GM19463 (cell line): ENCODE measurements around the gene PRKCH.

ENCODE experiments used
- ATAC-seq: cut with Tn5 transposase; IDR thresholded peaks from one replicate; pipeline ENCODE4 v1.9.1; 2021; ENCODE audit warnings: mild to moderate bottlenecking, moderate library complexity; ENCODE audit not compliant: unreplicated experiment

PRKCH gene

DNA sequence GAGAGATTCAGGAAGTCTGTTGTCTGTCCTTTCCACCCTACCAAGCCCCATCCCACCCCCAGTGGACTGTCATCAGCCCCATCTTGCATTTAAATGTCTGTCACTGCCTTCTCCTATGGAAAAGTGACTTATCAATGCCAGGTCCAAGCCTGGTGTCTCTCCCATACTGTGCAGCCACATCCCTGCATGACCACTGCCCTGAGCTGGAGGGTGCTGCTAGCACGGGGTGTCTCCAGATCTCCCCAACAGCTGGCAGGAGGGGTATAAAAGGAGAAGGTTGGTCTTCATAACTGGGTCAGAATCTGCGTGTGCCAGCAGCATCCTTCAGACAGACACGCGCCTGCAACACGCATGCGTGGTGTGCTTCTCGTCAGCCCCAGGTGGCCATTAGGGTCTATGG, 219.6 kb downstream of the PRKCH start:
- no peak for ATAC-seq

DNA sequence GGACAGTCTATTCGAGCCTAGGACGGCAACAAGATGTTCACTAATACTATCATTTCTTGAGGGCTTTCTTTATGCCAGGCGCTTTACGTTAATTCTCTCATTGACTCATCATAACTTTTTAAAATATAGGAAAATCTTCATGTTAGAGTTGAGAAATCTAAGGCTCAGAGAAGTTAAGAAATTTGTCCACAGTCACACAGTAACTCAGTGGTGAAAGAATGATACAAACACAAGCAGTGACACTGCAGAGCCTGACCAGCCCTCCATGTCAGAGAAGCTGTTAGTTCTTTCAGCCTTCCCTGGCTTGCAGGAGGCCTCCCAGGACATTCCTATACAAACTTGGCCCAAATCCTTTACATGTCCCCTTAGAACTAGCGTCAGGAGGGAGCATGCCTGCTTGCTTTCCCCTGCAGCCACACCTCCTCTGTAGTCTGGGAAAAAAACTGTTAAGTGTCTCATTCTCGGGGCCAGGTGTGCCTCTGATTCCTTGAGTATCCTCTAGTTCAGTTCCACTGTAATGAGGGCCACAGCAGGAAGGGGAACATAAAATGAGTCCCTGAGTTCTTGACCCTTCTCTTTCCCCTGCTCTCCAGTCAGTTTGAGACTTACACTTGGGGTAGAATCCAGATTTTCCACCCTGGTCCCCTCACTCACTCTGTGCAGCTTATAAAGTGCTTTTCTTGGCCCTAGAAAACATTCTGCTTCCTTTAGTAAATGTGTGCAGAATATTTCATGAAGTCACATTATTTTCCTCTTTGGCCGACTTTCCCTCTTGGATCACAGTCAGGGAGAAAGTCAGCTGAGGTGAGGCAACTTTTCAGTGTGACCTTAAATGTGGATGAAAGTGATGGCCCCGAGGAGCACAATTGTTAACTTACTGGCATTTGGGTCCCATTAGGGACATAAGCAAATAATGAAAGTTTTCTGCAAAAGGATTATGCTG, 221.7 kb downstream of the PRKCH start:
- ATAC-seq = no peak

DNA sequence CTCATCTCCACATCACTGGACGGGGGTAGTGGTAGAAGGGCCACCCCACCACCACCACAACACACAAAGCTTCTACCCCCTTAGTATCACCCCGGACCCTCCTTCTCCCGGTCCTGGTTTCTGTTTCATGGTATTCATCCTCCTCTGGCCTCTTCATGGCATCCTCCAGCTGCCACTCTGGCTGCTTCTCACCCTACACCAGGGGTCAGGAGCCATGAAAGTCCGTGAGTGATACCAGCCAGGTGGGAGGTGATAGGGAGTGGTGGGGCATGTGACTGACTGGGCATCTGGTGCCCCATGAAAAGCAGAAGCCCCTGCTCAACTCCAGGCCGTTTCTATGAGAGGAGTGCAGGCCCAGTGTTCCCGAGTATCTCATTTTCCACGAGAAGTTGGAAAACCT, 222.6 kb downstream of the PRKCH start:
- no peak for ATAC-seq

DNA sequence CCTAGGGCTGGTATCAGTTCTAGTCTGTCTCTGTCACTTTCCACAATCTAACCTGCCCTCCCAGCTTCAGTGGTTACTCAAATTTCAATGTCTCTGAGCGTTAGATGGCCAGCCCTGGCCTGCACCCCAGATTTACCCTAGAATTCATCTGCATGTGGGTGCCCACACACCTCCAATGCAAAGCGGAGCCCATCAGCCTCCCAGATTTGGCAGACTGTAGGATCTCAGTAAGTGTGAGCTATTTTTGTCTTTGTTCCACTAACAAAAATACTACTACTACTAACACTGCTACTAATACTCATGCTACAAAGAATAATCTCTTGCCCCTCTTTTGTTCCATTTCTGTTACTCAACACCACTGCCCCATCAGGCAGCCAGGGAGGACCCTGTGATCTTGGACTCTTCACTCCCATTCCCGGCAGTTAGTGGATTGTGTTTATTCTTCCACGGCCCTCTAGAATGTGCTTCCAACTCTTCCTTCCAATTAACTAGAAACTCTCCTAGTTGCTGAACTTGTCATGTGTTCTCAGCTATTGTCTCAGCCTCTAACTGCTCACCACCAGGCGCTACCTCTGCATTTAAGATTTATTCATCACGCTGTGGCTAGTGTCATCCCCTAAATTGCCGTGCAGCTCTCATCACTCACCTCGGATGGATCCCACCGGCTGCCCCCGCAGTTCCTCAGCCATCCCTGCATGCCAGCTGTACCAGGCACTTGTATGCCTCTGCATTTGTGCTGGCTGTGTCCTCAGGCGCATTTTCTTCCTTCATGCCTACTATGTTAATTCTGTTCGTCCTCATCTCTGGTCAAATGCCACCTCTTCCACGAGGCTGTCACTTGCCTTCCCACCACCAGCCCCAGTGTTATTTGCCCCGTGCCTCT, 223.3 kb downstream of the PRKCH start:
- ATAC-seq = no peak

DNA sequence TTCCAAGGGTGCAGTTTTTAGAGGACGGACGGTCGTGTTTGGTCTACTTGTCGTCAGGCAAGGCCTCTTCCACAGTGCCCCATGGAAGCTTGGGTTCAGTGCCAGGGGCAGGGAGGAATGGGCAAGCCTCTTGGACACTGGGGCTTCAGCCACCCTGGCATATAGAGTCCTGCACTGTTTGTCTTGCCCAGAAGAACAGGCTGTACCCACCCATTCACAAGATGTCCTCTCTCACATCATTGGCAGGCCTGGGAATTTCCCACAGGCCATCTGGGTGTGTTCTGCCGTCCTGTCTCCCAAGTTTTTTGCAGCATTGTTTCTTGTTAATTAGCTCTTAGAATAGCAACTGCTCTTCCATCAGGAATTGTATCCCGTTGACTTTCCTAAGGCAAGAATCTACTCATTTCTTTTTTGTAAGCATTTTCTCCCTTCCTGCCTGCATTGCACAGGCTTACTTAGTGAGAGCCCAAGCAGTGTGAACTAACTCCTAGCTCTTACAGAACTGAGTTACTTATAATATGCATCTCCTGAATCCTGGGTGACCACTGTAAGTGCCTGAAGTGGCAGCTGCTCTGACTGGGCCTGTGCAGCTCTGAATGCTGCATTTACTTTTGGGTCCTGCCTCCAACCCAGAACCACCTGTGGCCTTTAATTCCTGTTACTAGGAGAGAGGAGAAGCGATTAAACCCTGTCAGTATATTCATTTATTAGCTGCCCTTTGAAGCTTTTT, 224.5 kb downstream of the PRKCH start:
- no peak for ATAC-seq

DNA sequence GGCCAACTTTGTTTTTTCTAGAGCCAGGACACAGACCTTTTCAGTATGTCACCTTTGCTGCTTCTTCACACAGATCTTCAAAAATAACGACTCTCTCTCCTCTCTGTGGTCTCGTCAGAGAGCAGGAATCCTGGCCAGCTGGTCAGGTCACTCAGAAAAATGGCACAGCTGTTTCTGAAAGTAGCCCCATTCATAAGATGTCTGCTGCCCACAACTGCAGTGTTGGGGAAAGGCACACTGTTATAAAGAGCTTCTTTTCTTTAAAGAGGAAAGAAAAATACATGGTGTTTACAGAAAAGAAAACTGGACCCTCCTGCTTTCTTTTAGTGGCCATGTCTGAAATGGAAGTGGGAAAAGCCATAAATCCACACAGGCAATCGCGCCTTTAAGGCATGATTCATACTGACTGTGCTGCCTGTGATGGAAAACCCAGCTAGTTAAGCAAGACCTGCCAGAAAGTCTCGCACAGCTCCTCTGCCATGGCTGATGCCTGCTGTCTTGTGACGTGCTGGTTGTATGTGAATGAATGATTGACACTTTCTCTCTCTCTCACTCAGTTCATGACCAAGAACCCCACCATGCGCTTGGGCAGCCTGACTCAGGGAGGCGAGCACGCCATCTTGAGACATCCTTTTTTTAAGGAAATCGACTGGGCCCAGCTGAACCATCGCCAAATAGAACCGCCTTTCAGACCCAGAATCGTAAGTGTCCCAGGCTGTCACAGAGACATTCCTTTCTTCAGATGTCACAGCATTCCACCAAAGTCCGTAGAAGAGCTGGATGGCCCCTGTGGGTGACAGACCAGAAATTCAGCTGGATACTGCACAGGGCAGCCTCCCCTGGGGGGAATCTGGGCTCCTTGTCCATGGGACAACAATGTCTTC, 226.0 kb downstream of the PRKCH start:
- ATAC-seq = no peak

DNA sequence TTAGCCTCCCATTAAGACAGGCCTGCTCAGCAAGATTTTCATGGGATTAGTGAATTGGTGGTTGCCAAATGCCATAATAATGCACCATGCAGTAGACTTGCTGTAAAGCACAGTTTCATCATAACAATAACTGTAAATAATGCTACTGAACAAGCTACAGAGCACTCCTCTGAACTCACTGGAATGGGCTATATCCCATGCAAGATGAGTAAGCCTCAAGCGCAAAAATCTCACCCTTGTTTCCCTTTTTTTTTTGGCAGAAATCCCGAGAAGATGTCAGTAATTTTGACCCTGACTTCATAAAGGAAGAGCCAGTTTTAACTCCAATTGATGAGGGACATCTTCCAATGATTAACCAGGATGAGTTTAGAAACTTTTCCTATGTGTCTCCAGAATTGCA, 228.0 kb downstream of the PRKCH start:
- ATAC-seq = no peak

DNA sequence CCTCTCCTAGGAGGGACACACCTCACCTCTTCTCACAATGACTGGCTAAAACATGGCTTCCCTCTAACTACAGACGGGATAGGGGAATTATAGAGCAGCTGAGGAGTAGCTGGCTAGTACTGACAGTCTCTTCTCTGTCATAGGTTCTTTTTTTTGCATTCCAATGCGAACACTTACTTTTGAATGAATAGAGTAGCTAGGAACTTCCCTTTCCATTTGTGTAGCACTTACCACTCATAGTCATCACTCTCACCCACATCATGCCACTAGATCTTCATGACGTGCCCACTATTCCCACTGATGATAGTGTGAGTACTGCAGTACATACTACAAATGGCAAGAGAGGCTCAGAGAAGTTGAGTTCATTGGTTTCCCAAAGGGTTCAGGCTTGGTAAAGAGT, 230.0 kb downstream of the PRKCH start:
- ATAC-seq = no peak

DNA sequence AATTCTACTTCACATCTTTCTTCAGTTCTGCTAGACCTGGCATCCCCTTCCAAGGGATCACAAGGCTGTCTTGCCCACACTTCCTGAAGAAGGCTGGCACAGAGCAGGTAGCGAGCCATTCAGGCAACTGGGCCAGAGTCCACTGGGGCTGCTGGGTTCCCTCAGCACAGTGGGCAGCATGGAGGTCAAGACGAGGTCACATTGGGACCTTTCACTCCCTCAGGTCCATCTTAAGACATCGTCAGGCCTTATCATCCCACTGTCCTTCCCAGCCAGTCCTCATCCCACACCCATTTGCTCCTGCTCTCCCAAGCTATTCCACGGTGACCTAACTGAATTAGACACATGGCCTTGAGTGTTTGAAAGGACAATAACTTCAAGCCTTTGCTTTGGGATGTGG, 230.9 kb downstream of the PRKCH start:
- no peak for ATAC-seq

DNA sequence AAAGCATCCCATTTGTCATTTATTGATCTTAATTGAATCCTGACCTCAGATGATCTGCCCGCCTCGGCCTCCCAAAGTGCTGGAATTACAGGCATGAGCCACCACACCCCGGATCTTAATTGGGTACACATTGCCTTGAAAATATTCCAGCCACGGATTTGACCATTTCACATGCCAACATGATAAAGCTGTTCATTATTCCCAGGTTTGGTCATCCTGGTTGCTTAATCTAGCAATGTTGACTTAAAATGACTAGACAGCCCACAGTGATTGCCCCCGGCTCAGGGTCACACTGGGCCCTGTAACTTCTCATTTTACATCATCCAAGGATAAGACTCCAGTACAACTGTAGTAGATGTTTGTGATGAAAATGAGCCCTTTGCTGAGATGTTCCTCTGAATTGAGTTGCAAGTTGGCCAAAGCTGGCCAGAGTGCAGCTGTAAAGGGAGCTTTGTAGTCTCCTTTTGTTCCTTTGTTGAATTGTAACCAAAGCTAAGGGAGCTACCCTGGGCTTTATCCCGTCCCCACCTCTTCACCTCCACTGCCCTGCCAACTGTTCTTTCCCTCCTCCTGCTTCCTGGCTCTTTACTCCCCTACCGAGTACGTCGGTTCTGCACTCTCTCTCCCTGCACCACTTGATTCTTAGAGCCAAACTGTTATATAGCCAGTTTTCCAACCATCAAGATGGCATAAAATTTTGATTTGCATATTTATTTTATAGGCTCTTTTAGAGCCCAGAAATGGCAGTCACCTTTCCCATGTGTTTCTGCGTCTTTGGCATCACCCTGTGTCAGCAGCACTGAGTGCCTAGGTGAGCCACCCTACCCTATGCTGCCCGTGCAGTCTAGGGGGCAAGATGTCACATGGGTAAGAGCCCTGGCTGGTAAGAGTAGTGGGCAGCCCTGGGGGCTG, 232.6 kb downstream of the PRKCH start:
- no peak for ATAC-seq

DNA sequence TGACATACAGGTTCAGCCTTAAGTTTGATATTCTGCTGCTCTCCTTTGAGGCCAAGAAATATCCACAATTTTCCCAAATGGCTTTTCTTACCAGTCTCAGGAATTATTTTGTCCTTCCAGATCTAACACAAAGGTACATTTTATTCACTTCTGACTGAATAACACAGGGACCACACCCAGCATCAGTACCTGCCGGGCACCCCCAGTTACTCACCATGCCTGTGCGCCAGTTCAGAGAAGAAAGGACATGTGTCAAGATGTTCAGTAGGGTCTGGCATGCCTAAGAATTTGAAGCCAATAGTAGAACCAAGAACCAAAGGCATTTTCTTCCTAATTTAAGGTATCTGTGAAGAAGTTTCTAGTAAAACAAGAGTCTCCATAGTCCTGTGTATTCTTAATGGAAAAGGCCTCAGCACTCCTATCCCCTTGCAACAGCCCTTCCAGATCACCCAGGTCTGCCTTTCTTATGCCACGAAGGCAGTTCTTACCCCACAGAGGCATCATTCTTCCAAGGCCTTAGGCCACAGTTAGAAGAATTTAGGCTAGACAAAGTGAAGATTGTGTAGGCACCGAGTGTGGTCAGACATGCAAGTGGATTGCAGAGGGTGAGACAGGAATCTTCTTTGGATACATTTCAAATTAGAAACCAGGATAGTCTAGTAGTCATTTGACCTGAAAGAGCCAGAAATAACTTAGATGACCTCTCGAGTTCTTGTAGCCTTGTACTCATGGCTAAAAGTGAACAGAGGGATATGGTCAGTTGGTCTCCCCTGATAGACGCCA, 233.9 kb downstream of the PRKCH start:
- no peak for ATAC-seq

DNA sequence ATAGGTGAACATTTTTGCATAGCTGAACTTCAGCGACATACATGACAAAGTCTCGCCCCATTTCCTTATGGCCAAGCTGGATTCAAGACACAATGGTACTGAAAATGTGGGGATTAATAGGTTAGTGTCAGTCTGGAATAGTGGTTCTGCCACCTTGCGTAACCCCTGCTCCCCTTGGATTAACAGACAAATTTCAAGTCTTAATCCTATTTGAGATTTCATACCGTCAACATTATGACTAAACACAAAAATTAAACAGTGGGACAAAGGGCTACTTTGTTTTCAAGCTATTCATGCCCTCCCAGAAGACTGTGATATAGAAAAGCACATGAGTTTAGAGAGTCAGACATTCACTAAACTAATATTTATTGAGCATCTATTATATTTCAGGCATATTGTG, 235.1 kb downstream of the PRKCH start:
- no peak for ATAC-seq

DNA sequence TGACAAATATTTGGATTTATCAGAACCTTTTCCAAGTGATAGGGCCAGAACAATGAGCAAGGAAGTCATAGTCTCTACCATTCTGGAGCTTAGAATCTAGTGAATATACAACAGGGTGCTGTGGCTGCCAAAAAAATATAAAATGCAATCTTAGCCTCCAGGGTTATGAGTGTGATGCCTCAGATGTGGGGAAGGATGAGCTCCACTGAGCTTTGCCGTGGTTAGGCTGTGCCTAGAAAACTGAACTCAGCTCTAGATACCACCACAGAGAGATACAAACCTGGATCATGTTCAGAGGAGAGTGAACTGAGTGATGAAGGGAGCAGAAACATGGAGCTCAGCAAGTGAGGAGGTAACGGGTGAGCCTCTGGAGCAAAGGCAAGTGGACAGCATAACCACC, 235.9 kb downstream of the PRKCH start:
- no peak for ATAC-seq

DNA sequence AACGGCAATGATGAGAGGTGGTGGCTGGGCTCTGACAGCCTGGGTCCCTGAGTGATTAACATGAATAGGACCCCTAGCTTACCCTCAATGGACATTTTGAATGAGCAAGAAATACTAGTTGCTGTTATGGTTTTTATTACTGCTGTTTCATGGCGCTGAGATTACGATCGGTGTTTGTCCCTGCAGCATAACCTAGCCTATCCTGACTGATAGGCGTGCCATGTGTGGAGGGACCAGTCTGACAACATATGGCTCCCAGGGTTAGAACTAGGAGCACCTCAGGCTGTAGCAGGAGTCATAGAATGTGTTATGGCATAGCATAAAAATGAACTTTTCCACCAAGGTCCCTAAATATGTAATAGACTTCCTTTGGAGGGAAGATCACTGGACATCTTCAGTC, 236.5 kb downstream of the PRKCH start:
- ATAC-seq = no peak

DNA sequence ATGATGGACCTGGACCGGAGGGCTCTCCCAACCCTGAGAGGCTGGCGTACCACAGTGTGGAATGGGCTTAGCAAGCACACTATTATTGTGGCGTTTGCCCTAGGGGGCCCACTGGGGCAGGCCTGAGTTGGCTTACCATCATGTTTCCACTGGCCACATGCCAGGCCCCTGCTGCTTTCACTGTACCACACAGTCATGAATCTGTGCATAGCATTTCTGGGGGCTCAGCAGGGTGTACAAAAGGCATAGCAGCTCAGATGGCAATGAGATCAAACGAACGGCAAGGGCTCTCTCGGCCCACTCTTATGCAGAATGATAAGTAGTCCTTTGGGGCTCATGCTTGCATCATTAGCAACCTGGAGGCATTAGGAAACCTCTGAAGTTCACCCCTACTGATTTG, 236.9 kb downstream of the PRKCH start:
- ATAC-seq = no peak

DNA sequence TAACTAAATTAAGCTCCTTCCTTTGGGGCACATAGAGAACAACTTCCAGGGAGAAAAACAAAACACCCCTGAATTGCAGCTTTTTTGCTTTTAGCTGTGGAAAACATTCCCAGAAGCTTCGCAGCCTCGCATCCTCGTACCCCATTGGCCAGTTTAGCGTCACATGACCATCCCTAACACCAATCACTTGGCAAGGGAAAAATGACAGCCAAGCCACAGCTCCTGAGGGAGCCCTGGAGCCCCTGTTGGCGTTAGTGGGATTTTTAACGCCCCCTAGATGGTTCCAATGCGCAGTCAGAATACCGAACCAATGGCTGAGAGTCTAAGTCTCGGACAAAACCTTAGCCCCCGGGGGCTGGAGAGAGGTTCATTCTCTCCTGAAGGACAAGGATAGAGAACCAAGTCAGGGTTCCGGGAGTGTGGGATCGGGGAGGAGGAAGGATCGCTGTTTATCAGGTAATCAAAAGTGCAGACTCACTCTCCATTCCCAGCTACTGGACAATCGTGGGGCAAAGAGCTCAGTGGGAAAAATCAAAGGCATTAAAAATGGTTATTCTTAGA, 238.3 kb downstream of the PRKCH start:
- no peak for ATAC-seq

DNA sequence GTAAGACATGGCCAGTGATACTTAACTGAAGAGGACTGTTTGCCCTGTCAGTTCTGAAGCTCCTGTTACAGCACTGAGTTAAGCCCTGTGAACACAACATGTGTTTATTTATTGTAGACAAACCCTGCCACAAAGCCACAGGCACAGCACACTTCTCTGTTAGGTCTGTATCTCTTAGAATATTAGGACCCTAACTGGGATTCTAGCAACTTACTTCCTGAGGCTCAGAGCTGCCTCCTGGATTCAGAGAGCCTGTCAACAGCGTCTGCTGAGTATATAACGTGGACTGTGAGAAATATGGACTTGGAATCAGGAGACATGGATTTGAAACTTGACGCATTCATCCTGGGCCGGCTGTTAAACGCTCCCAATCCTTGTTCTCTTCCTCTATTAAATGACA, 238.9 kb downstream of the PRKCH start:
- ATAC-seq = no peak

DNA sequence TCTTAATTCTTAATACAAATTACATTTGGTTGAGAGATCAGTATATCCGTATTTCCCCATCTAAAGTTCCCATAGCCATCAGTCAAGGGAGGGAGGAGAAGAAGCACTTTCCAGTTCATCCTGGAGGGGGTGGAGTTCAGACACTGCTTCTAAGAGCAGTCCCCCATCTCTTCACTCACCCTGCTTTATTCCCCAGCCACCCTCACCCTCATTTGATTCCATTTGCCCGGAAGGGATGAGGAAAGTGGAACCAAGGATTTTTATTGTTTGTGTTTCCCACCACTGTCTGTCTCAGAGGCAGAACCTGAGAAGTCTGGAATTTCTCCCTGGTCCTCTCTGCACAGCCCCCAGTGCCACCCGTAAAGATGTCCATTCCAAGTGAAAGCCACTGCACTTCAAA, 239.7 kb downstream of the PRKCH start:
- ATAC-seq = no peak
